HG03066 (cell line): ENCODE results near the gene AMACR.
"Not testable (repeated sequence)": the region's sequence is repeated elsewhere in the genome, so short reads cannot be mapped to it uniquely, and the experiment has no call there.

ENCODE experiments used
- ATAC-seq: cut with Tn5 transposase; IDR thresholded peaks from one replicate; pipeline ENCODE4 v1.9.1; 2021; ENCODE audit warnings: low read depth; ENCODE audit not compliant: unreplicated experiment

The AMACR gene

GRCh38 chr5:34010146-34010545, 2.3 kb upstream of the AMACR start:
- ATAC-seq: not testable (repeated sequence)

GRCh38 chr5:34009610-34010009, 1.8 kb upstream of the AMACR start:
- ATAC-seq: no peak

GRCh38 chr5:34008802-34009201, 952 bp upstream of the AMACR start:
- no peak for ATAC-seq

GRCh38 chr5:34007201-34007620, 639 bp downstream of the AMACR start:
- ATAC-seq: no peak

GRCh38 chr5:34005681-34006080, 2.2 kb downstream of the AMACR start:
- no peak for ATAC-seq

- no peak for ATAC-seq
These were observed 2.6 kb downstream of the AMACR start for GRCh38 chr5:34005211-34005610.

- no peak for ATAC-seq
These were observed 3.9 kb downstream of the AMACR start for GRCh38 chr5:34003941-34004340.

- no peak for ATAC-seq
These were observed 5.1 kb downstream of the AMACR start for GRCh38 chr5:34002629-34003328.

- ATAC-seq: no peak
These were observed 6.5 kb downstream of the AMACR start for GRCh38 chr5:34001241-34001841.

GRCh38 chr5:33999978-34000377, 7.9 kb downstream of the AMACR start:
- no peak for ATAC-seq

- ATAC-seq: peak; percentile 53
These were observed 10.4 kb downstream of the AMACR start for GRCh38 chr5:33997331-33997983.

- ATAC-seq: no peak
These were observed 12.0 kb downstream of the AMACR start for GRCh38 chr5:33995865-33996264.

- no peak for ATAC-seq
These were observed 13.0 kb downstream of the AMACR start for GRCh38 chr5:33994845-33995244.

GRCh38 chr5:33992864-33993263, 15.0 kb downstream of the AMACR start:
- no peak for ATAC-seq

GRCh38 chr5:33985447-33985846, 22.4 kb downstream of the AMACR start:
- ATAC-seq: no peak

GRCh38 chr5:33984671-33985124, 23.2 kb downstream of the AMACR start, which contains the start of gene SLC45A2:
Gene SLC45A2 (minus strand): TSS chr5:33984693. CDS start chr5:33984583, 110 bp downstream.
- ATAC-seq: no peak

GRCh38 chr5:33984178-33984577, 23.7 kb downstream of the AMACR start:
- ATAC-seq: no peak

GRCh38 chr5:33981408-33982162, 26.3 kb downstream of the AMACR start:
- no peak for ATAC-seq

- no peak for ATAC-seq
These were observed 27.8 kb downstream of the AMACR start for GRCh38 chr5:33980030-33980429.

GRCh38 chr5:33978306-33978705, 29.5 kb downstream of the AMACR start:
- ATAC-seq: no peak

GRCh38 chr5:33976307-33976706, 31.5 kb downstream of the AMACR start:
- no peak for ATAC-seq
